OCI-LY1 (cell line): Measurements from ENCODE around the gene LRRC32.

Experiments
- H2AFZ ChIP-seq: fragments of 200-600 bp; sonication (generic), shearing (Covaris generic); 2 replicates; pipeline ENCODE4 v1.6.0; 2014; ENCODE audit warnings: antibody characterized with exemption, mild to moderate bottlenecking, low read length
- H3F3A ChIP-seq: fragments of 200-600 bp; sonication (generic), shearing (Covaris generic); 2 replicates; pipeline ENCODE4 v1.6.0; 2014; ENCODE audit warnings: mild to moderate bottlenecking, antibody characterized with exemption, low read length, moderate library complexity; ENCODE audit not compliant: insufficient read depth
- H3K27ac ChIP-seq: fragments of 200-600 bp; sonication (generic); 2 replicates; pipeline ENCODE4 v1.5.1; 2014; ENCODE audit warnings: low read length, mixed run types, mild to moderate bottlenecking, low read depth; ENCODE audit not compliant: poor library complexity, severe bottlenecking
- H3K27me3 ChIP-seq: fragments of 200-600 bp; sonication (generic); 2 replicates; pipeline ENCODE4 v1.6.0; 2014; ENCODE audit warnings: antibody characterized with exemption, mild to moderate bottlenecking, low read length, moderate library complexity; ENCODE audit not compliant: insufficient read depth
- H3K36me3 ChIP-seq: fragments of 200-600 bp; sonication (generic); 2 replicates; pipeline ENCODE4 v1.6.1; 2014; ENCODE audit warnings: mild to moderate bottlenecking, antibody characterized with exemption, low read length, moderate library complexity, mixed read lengths; ENCODE audit not compliant: insufficient read depth
- H3K4me1 ChIP-seq: fragments of 200-600 bp; sonication (generic); 2 replicates; pipeline ENCODE4 v1.5.1; 2014; ENCODE audit warnings: mild to moderate bottlenecking, low read length, moderate library complexity; ENCODE audit not compliant: insufficient read depth, severe bottlenecking
- H3K4me2 ChIP-seq: fragments of 200-600 bp; sonication (generic), shearing (Covaris generic); 2 replicates; pipeline ENCODE4 v1.6.1; 2014; ENCODE audit warnings: low read length
- H3K4me3 ChIP-seq: fragments of 200-600 bp; sonication (generic); 2 replicates; pipeline ENCODE4 v1.5.1; 2014; ENCODE audit warnings: low read length, low read depth, mild to moderate bottlenecking, mixed read lengths; ENCODE audit not compliant: poor library complexity, severe bottlenecking
- H3K79me2 ChIP-seq: fragments of 200-600 bp; shearing (Covaris generic); 2 replicates; pipeline ENCODE4 v1.6.1; 2016; ENCODE audit warnings: mixed run types, low read length, mixed read lengths; ENCODE audit not compliant: insufficient read depth
- H3K9ac ChIP-seq: fragments of 200-600 bp; sonication (generic), shearing (Covaris generic); 2 replicates; pipeline ENCODE4 v1.6.1; 2014; ENCODE audit warnings: mild to moderate bottlenecking, low read length, mixed read lengths
- H3K9me2 ChIP-seq: fragments of 200-600 bp; sonication (generic), shearing (Covaris generic); 2 replicates; pipeline ENCODE4 v1.6.1; 2014; ENCODE audit warnings: low read depth, mild to moderate bottlenecking, low read length, mixed read lengths
- H3K9me3 ChIP-seq: fragments of 200-600 bp; shearing (Covaris generic); 2 replicates; pipeline ENCODE4 v1.6.1; 2014; ENCODE audit warnings: low read length, mixed read lengths
- H4K20me1 ChIP-seq: fragments of 200-600 bp; sonication (generic), shearing (Covaris generic); 2 replicates; pipeline ENCODE4 v1.6.0; 2016; ENCODE audit warnings: mild to moderate bottlenecking, low read length; ENCODE audit not compliant: insufficient read depth
- EZH2 ChIP-seq: fragments of 200-600 bp; sonication (generic), shearing (Covaris generic); IDR thresholded peaks from 2 replicates; pipeline ENCODE4 v1.8.0; 2017; ENCODE audit warnings: borderline replicate concordance, mixed run types, mild to moderate bottlenecking, antibody characterized with exemption, low read length, moderate library complexity, mixed read lengths
- TF ChIP-seq, protein P1 (sequence below): fragments of 200-600 bp; sonication (generic), shearing (Covaris generic); IDR thresholded peaks from 2 replicates; pipeline ENCODE4 v1.5.1; 2017; ENCODE audit warnings: mild to moderate bottlenecking, antibody characterized with exemption, low read length, moderate library complexity, mixed read lengths

LRRC32 gene

DNA sequence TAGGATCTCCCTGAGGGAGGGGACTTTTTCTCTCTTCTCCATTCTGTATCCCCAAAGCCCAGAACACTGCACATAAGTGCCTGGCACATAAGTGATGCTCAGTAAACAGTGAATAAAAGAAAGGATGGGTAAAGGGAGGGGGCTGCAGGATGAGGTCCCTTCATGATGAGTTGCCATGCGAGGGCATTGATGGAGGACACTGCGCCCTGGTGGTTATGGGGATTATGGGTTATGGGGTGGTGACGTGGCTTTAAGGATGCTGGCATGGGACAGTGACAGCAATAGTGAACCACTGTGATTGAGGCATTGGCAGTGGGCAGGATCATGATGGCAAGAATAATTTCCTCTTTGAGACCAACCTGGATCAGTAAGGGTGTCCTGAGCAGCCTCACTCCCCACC, 43.9 kb upstream of the LRRC32 start:
- Histone ChIP-seq H3K36me3 (no peaks in the 10 kb centered on the region), H4K20me1 (no peaks in the 10 kb centered on the region)
- TF ChIP-seq, protein P1, sequence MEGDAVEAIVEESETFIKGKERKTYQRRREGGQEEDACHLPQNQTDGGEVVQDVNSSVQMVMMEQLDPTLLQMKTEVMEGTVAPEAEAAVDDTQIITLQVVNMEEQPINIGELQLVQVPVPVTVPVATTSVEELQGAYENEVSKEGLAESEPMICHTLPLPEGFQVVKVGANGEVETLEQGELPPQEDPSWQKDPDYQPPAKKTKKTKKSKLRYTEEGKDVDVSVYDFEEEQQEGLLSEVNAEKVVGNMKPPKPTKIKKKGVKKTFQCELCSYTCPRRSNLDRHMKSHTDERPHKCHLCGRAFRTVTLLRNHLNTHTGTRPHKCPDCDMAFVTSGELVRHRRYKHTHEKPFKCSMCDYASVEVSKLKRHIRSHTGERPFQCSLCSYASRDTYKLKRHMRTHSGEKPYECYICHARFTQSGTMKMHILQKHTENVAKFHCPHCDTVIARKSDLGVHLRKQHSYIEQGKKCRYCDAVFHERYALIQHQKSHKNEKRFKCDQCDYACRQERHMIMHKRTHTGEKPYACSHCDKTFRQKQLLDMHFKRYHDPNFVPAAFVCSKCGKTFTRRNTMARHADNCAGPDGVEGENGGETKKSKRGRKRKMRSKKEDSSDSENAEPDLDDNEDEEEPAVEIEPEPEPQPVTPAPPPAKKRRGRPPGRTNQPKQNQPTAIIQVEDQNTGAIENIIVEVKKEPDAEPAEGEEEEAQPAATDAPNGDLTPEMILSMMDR, result no peak; the same call in 1 of the 2 replicates
- TF ChIP-seq EZH2, result no peak

DNA sequence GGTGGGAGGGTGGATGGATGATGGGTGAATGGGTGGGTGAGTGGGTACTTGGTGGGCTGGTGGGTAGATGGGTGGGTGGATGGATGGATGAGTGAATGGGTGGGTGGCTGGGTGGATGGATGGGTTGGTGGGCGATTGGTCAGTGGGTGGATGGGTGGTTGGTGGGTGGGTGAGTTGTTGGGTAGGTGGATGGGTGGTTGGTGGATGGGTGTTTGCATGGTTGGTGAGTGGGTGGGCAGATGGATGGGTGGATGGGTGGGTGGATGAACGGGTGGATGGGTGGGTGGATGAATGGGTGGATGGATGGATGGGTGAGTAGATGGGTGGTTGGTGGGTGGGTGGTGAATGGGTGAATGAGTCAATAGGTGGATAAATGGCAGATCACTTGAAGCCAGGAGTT, 43.0 kb upstream of the LRRC32 start:
- no peaks in the 10 kb centered on the region for H3K9me3 ChIP-seq
- no peaks in the 10 kb centered on the region for H3K4me1 ChIP-seq
- H3K9me2 ChIP-seq, result no peaks in the 10 kb centered on the region
- H3K4me2 ChIP-seq, result no peak overlapping the region
- no peak overlapping the region for H3K4me3 ChIP-seq
- no peaks in the 10 kb centered on the region for H3K79me2 ChIP-seq
- H3F3A ChIP-seq, result no peaks in the 10 kb centered on the region
- H4K20me1 ChIP-seq, result no peaks in the 10 kb centered on the region
- no peak overlapping the region for H3K27ac ChIP-seq
- TF ChIP-seq EZH2, result no peak
- TF ChIP-seq, protein P1, result no peak
- no peaks in the 10 kb centered on the region for H3K36me3 ChIP-seq
- H3K27me3 ChIP-seq, result no peaks in the 10 kb centered on the region
- H3K9ac ChIP-seq, result no peak overlapping the region
- H2AFZ ChIP-seq, result no peak overlapping the region

More for the DNA sequence above, 43.9 kb upstream of the LRRC32 start:
- H3K79me2 ChIP-seq, result no peaks in the 10 kb centered on the region
- H3K9me3 ChIP-seq, result no peaks in the 10 kb centered on the region
- H3K9me2 ChIP-seq, result no peaks in the 10 kb centered on the region
- H3K4me1 ChIP-seq, result no peaks in the 10 kb centered on the region
- H2AFZ ChIP-seq, result no peak overlapping the region
- no peak overlapping the region for H3K4me2 ChIP-seq
- H3K27me3 ChIP-seq, result no peaks in the 10 kb centered on the region
- H3K9ac ChIP-seq, result no peak overlapping the region
- H3F3A ChIP-seq, result no peaks in the 10 kb centered on the region
- no peak overlapping the region for H3K4me3 ChIP-seq
- no peak overlapping the region for H3K27ac ChIP-seq

DNA sequence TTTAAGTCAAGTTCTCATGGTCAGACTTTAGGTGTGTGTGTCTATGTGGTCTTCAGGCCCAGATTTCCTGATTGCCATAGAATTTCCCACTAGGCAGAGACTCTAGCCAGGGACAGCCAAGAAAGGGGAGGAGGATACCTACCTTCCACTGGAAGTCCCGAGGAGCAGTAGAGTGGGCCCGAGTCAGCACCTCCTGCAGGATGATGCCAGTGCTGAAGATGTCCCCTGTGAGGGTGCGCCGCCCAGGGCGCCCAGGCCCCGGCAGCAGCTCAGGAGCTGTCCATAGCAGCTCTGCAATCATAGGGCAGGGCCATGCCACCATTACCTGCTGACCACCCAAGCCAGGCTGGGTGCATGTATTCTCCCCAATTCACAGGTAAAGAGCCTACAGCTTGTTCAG, 41.6 kb upstream of the LRRC32 start:
- Histone ChIP-seq H3K4me3 (no peak overlapping the region), H3K4me1 (no peaks in the 10 kb centered on the region), H3K79me2 (no peaks in the 10 kb centered on the region), H3K9me3 (no peaks in the 10 kb centered on the region), H3K9ac (no peak overlapping the region), H2AFZ (no peak overlapping the region), H3K9me2 (no peaks in the 10 kb centered on the region), H3K27me3 (no peaks in the 10 kb centered on the region), H3K36me3 (no peaks in the 10 kb centered on the region), H3F3A (no peaks in the 10 kb centered on the region), H3K4me2 (no peak overlapping the region), H4K20me1 (no peaks in the 10 kb centered on the region), H3K27ac (no peak overlapping the region)
- no peak for TF ChIP-seq EZH2
- TF ChIP-seq, protein P1, result no peak
